Fibroblast of upper back skin (primary cell): Measurements from ENCODE around the gene MAP3K2.
"Not testable (repeated sequence)": the region's sequence is repeated elsewhere in the genome, so short reads cannot be mapped to it uniquely, and the experiment has no call there.

Source experiments
- DNase-seq: peaks from one replicate; pipeline ENCODE4 v3.0.0-alpha.2; 2013

Gene MAP3K2

DNA sequence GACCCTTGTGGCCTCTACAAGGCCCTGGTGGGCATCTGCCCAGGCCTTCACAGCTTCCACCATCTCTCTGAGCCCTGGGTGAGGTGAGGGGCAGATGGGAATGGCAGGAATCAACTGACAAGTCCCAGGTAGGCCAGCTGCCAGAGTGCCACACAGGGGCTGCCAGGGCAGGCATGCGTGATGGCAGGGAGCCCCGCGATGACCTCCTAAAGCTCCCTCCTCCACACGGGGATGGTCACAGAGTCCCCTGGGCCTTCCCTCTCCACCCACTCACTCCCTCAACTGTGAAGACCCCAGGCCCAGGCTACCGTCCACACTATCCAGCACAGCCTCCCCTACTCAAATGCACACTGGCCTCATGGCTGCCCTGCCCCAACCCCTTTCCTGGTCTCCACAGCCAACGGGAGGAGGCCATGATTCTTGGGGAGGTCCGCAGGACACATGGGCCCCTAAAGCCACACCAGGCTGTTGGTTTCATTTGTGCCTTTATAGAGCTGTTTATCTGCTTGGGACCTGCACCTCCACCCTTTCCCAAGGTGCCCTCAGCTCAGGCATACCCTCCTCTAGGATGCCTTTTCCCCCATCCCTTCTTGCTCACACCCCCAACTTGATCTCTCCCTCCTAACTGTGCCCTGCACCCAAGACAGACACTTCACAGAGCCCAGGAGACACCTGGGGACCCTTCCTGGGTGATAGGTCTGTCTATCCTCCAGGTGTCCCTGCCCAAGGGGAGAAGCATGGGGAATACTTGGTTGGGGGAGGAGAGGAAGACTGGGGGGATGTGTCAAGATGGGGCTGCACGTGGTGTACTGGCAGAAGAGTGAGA is 32.5 kb upstream of the MAP3K2 start:
- DNase-seq, result no peak

DNA sequence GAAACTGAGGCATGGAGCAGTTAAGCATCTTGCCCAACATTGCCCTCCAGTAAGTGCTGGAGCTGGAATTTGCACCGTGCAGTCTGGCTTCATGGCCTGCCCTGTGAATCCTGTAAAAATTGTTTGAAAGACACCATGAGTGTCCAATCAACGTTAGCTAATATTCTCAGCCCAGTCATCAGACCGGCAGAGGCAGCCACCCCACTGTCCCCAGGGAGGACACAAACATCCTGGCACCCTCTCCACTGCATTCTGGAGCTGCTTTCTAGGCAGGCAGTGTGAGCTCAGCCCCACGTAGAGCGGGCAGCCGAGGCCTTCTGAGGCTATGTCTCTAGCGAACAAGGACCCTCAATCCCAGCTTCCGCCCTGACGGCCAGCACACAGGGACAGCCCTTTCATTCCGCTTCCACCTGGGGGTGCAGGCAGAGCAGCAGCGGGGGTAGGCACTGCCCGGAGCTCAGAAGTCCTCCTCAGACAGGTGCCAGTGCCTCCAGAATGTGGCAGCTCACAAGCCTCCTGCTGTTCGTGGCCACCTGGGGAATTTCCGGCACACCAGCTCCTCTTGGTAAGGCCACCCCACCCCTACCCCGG is 31.8 kb upstream of the MAP3K2 start:
- DNase-seq, result no peak

DNA sequence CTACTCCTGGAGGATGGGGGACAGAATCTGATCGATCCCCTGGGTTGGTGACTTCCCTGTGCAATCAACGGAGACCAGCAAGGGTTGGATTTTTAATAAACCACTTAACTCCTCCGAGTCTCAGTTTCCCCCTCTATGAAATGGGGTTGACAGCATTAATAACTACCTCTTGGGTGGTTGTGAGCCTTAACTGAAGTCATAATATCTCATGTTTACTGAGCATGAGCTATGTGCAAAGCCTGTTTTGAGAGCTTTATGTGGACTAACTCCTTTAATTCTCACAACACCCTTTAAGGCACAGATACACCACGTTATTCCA is 31.3 kb upstream of the MAP3K2 start:
- no peak for DNase-seq

DNA sequence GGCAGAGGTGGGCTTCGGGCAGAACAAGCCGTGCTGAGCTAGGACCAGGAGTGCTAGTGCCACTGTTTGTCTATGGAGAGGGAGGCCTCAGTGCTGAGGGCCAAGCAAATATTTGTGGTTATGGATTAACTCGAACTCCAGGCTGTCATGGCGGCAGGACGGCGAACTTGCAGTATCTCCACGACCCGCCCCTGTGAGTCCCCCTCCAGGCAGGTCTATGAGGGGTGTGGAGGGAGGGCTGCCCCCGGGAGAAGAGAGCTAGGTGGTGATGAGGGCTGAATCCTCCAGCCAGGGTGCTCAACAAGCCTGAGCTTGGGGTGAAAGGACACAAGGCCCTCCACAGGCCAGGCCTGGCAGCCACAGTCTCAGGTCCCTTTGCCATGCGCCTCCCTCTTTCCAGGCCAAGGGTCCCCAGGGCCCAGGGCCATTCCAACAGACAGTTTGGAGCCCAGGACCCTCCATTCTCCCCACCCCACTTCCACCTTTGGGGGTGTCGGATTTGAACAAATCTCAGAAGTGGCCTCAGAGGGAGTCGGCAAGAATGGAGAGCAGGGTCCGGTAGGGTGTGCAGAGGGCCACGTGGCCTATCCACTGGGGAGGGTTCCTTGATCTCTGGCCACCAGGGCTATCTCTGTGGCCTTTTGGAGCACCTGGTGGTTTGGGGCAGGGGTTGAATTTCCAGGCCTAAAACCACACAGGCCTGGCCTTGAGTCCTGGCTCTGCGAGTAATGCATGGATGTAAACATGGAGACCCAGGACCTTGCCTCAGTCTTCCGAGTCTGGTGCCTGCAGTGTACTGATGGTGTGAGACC is 30.7 kb upstream of the MAP3K2 start, which contains the start of gene PROC:
PROC (plus strand) TSS at position 128 of the 812 bp plus-strand sequence. CDS start 1,516 bp downstream, outside the sequence.
- no peak for DNase-seq

DNA sequence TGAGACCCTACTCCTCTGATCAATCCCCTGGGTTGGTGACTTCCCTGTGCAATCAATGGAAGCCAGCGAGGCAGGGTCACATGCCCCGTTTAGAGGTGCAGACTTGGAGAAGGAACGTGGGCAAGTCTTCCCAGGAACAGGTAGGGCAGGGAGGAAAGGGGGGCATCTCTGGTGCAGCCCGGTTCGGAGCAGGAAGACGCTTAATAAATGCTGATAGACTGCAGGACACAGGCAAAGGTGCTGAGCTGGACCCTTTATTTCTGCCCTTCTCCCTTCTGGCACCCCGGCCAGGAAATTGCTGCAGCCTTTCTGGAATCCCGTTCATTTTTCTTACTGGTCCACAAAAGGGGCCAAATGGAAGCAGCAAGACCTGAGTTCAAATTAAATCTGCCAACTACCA is 29.6 kb upstream of the MAP3K2 start:
- DNase-seq, result no peak

DNA sequence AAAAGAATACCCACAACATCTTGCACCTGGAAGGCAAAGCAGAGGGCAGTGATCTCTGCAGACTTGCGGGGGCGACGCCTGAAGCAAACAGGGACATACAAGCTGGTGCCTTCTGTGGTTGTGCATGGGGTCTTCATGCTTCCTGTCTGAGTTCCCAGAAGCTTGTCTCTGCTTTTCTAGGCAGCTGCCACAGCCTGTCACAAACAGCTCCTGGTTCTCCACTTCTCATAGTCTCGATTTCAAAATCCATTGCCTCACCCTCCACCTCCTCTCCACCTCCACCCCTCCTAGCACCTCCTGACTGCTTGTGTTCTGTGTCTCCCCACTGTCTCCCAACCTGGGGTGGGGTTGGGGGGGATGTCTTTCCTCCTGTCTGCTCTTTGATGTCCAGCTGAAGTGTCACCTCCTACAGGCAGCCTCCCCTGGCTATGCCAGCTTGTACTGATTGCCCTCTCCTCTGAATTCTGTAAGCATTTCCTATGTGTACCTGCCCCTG is 28.8 kb upstream of the MAP3K2 start:
- DNase-seq, result no peak

DNA sequence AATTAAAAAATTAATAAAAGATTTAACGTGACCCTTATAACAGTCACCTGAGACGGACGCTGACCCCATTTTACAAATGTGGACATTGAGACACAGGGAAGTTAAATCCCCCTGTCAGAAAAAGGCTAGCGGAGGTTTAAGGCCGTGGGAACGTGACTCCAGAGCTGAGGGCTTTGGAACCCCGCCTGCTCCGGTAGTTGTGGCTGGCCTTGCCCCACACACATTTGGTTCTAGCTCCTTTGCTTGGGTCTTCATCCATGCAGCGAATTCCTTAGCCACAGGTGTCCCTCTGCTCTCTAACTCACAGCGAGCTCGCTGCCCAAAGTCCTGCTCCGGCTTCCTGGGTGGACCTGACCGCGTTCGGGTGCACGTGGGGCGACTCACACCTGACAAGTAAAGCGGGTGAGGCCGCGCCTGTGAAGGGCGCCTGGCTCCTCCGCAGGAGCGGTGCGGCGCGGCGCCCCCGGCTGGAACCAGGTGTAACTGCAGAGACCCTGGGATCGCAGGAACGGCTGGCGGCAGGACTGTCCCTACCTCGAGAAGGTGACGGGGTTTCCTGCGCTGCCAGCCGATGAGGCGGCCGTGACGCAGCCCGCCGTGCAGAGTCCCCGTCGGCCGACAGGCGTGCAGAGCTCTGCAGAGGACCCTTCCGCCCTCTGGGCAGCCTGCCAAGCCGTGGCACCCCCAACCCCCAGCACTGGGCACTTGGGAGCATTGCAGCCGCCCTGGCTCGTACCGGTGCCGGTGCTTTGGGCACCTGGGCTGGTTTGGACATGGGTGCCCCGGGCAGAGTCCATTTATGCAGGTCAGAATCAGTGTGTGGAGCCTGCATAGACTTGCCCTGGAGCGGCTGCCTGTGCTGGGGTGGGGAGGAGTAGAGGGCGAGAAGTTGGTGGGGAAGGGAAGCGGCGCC is 28.1 kb upstream of the MAP3K2 start:
- no peak for DNase-seq

DNA sequence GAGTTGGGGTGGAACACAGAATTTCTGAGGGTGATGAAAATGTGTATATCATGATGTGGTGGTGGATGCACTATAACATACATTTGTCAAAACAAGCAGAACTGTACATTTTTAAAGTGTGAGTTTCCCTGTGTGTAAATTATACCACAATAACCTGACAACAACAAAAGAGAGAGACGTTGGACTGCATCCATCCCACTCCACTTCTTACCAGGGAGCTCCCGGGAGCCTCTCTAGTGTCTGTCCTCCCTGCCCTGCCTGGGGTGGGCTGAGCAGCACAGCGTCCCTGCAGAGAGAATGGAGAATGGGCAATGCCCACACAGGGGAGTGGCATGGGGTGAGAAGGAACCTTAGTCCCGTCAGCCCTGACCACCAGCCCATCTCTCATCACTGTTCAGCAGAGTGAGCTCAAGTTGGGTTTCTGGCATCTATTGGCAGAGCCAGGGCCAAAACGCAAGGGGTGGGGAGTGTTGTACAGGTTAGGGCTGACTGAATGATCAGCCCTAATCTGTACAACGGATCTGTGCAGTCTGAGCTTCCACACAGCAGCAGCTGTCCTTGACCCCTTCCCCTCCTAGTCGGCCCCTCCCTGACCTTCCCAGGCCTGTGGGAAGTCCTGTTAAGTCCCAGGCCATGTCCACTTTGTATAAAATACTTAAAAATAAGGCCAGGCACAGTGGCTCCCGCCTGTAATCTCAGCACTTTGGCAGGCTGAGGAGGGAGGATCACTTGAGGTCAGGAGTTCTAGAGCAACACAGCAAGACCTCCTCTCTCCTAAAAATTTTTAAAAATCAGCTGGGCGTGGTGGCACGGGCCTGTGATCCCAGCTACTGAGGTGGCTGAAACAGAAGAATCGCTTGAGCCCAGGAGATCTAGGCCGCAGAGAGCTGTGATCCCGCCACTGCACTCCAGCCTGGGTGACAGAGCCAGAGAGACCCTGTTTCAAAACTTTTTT is 27.1 kb upstream of the MAP3K2 start:
- peak; percentile 68 for DNase-seq

DNA sequence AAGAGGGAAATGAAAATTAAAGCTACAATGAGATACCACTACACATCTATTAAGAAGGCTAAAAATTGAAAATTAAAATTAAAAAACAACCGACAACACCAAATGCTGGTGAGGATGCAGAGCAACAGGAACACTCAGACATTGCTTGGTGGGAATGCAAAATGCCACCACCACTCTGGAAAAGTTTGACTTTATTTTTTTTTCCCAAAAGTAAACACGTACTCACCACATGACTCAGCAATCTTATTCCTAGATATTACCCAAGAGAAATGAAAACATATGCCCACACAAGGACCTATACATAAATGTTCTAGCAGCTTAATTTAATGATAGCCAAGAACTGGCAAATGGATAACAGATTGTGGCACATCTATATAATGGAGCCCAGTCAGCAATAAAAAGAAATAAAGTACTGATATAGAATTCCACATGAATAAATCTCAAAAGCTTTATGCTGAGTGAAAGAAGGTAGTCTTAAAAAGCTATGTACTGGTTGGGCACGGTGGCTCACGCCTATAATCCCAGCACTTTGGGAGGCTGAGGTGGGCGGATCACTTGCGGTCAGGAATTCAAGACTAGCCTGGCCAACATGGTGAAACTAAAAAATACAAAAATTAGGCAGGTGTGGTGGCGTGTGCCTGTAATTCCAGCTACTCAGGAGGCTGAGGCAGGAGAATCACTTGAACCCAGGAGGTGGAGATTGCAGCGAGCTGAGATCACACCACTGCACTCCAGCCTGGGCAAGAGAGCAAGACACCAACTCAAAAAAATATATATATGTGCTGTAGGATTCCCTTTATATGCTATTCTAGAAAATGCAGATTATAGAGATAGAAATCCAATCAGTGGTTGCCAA is 26.2 kb upstream of the MAP3K2 start:
- peak; percentile 70 for DNase-seq

DNA sequence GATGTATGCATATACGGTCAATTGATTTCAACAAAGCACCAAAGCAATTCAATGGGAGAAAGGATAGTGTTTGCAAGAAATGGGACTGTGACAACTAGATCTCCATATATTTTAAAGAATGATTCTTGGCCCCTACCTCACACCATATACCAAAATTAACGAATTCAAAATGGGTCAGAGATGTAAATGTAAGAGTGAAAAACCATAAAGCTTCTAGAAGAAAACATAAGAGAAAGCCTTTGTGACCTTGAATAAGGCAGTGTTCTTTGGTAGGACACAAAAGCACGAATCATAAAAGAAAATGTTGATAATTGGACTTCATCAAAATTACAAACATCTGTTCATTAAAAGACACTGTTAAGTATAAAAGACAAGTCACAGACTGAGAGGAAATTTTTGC is 25.4 kb upstream of the MAP3K2 start:
- no peak for DNase-seq

DNA sequence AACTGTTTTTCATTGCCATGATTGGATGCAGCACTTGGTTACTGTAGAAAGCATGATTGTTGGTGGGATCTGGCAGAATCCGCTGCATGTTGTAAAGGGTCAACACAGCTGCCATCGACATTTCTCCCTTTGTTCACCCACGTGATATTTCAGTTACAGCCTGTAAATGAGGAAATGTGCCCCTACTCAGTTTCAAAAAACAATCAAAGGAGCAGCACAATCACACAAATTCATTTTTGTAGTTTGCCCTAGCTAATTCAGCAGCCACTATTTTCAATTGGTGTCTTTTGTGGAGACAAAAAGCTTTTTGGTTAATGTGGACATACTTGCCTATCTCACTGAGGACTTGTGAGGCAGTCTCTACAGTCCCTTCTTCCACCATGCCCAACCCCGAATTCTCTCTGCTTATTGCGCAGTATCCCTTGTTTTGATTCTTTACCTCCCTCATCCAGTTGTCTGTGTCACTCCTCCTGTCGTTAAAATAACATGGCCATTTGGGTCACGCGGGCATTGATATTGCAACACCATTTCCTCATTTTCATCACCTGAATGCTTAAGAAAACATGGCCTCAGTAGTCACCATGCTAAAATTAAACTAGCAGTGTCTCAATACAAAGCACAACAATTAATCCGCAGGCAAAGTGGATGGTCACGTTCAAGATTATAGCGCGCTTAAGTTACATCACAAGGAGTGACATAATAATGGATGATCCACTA is 24.0 kb upstream of the MAP3K2 start:
- DNase-seq, result no peak

DNA sequence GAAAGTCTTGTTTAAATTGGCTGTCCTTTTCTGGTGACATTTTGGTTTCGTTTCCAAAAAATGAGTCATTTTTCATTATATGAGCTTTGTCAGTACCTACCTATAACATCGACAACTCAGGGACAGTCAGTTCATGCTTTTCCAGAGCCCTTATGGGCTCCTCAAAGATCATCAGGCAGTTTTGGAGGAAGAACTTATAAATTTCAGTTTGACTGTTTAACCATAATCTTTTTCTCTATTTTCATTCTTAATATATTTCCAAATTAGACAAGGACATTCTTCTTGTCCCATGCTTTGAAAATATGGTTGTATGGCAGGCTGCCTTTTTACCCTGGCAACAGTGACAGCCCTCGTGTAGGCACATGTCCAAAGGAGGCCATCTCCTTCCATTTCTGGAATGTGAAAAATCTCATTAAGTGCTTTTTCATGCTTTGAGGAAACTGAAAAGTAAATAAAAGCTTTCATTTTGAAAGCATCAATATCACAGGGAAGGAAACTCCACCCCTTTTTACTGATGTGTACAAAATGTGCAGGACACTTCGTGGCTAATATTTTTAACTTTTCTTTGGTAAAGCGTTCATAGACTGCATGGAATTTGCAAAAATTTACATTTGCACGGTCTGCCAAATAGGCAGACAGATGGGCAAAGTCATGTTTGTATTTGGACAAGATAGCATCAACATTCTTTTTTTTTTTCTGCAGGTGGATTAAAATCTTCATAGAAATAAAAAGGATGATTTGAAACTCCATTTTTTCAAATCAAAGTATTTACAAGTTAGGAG is 23.3 kb upstream of the MAP3K2 start:
- peak; percentile 76 for DNase-seq

DNA sequence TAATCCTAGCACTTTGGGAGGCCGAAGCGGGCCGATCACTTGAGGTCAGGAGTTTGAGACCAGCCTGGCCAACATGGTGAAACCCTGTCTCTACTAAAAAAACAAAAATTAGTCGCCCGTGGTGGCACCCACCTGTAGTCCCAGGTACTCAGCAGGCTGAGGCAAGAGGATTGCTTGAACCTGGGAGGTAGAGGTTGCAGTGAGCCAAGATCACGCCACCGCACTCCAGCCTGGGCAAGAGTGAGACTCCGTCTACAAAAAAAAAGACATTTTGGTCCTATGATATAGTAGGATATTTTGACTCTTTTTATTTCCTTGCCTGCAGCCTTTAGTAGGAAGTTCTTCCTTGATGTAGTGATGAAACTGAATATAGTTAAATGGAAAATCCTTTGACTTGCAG is 21.9 kb upstream of the MAP3K2 start:
- not testable (repeated sequence) for DNase-seq

DNA sequence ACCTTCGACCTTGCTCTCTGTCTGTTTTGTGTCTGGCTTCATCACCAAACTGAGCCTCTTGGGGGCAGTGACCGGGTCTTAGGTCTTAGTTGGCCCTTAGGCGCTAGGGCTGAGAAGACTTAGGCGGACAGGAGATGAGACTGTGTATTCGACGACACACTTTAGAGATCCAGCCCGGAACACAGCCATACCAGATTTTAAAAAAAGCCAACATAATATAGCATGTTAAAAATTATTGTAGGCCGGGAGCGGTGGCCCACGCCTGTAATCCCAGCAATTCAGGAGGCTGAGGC is 21.0 kb upstream of the MAP3K2 start:
- DNase-seq, result no peak

DNA sequence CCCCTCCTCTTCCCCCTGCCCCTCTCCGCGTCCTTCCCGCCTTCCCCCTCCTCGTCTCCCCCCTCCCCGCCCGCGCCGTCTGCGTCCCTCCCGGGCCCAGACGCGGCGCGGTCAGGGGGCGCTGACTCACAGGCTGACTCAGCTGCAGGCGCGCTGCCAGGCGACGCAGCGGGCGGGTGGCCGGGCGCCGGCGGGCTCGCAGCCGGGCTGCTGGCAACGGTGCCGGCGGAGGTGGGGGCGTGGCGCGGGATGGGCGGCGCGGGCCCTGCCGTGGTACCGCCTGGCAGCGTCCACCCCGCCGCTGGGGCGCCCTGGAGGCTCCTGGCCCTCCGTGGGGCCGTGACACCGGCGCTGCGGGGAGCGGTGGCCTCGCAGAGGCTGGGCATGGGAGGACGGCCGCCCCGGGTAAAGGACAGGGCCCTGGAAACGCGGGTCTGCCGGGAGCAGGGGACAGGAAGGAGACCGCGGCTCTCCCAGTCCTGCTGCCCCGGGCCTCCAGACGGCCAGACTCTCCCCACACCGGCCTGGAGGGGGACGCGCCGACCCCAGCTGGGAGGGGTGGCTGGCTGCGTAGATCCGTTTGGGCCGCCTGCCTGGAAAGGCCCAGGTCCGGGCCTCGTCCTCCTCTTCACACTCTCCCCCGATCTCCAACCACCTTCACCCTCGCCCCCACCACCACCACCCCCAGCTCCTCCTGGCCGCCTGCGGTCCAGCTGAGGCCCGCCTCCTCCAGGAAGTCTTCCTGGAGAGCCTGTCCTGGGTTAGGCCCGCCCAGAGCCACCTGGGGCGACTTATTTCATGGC is 20.4 kb upstream of the MAP3K2 start:
- DNase-seq, result peak; percentile 92

DNA sequence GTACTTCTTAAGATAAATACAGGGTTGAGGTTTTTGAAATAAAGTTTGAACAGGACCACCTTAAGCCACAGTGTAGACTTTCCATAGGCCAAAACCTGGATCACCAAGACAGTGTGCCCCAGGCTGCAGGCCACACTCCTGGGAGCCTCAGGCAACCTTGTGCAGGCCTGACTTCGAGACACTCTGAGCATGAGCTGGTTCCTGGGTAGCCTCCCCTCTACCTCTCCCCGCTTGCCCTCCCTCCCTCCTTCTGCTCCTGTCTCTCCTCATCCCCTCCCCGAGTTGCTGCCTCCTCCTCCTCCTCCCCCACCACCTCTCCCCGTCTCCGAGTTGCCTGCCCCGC is 19.9 kb upstream of the MAP3K2 start:
- no peak for DNase-seq

DNA sequence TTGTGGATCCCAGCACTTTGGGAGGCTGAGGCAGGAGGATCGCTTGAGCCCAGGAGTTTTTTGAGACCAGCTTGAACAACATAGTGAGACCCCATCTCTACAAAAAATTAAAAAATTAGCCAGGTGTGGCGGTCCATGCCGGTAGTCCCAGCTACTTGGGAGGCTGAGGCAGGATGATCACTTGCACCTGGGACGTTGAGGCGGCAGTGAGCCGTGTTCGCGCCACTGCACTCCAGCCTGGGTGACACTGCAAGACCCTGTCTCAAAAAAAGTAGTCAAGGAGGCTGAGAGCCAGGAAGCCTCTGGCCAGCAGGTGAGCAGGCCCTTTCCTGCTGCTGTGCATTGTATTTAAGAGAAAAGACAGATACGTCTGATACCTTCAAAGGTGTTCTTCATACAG is 19.3 kb upstream of the MAP3K2 start:
- no peak for DNase-seq

DNA sequence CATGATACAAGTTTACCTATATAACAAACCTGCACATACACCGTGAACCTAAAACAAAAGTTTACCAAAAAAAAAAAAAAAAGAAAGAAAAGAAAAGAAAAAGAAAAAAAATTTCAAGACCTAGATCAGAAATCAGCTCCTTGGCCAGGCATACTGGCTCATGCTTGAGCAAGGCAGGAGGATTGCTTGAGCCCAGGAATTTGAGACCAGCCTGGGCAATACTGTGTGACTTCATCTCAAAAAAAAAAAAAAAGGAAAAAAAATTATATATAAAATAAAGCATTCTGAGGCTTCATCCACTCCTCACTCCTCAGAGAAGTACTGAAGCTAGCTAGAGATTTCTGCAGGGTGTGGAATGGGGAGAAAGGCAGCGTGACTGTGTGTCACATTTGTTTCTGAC is 18.7 kb upstream of the MAP3K2 start:
- DNase-seq, result no peak
